Measurements from ENCODE around the gene TARS2.

GRCh38 chr1:150486966-150487762 lies at the start of gene TARS2:
- TF ChIP-seq POLR2A (IDR thresholded peaks at IDR 0.05) (no peak), CTCF (IDR thresholded peaks at IDR 0.05) (peak in 1 of 3 donors; percentile 48)
